ENCODE measurements around the gene CD72.

CD72 gene

DNA sequence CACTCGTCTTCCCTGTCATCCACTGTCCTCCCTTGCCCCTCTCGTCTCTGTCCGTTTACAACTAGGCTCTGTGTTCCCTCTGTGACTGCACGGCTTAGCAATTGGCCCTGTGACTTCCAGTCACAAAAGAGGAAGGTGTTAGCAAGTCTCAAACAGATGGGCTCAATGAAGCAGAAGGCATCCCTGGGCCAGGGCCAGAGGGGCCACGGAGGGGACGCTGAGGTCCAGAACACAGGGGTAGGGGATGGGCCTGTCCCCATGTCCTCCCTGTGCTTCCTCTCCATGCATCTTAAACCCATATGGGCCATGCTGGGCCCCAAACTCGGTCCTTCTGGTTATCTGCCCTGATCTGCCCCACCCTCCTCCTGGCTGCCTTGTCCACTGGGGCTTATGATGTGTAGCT, at the start of gene CD72:
Gene CD72 (minus strand): TSS at position 89 of the 403 bp plus-strand sequence. CDS start 110 bp downstream, outside the sequence.
- TF ChIP-seq FOXK2 (IDR thresholded peaks at IDR 0.05): no peak
- TF ChIP-seq BHLHE40 (IDR thresholded peaks at IDR 0.05; ENCODE audit: borderline replicate concordance): no peak
- no peak for TF ChIP-seq TARDBP (IDR thresholded peaks at IDR 0.05)
- no peak for TF ChIP-seq HDGF (IDR thresholded peaks at IDR 0.05; ENCODE audit: borderline replicate concordance)
- no peak for TF ChIP-seq L3MBTL2 (conservative IDR thresholded peaks at IDR 0.05)
- TF ChIP-seq, protein P1, sequence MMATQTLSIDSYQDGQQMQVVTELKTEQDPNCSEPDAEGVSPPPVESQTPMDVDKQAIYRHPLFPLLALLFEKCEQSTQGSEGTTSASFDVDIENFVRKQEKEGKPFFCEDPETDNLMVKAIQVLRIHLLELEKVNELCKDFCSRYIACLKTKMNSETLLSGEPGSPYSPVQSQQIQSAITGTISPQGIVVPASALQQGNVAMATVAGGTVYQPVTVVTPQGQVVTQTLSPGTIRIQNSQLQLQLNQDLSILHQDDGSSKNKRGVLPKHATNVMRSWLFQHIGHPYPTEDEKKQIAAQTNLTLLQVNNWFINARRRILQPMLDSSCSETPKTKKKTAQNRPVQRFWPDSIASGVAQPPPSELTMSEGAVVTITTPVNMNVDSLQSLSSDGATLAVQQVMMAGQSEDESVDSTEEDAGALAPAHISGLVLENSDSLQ (IDR thresholded peaks at IDR 0.05): no peak
- TF ChIP-seq FOXM1 (IDR thresholded peaks at IDR 0.05; ENCODE audit: borderline replicate concordance): no peak
- no peak for TF ChIP-seq SUZ12 (IDR thresholded peaks at IDR 0.05)
- TF ChIP-seq ELF4 (IDR thresholded peaks at IDR 0.05): no peak
- TF ChIP-seq CTBP1 (IDR thresholded peaks at IDR 0.05; ENCODE audit: borderline replicate concordance): no peak
- no peak for TF ChIP-seq ZNF384 (IDR thresholded peaks at IDR 0.05)
- no peak for TF ChIP-seq ARNT (IDR thresholded peaks at IDR 0.05)
- no peak for TF ChIP-seq FOXA1 (IDR thresholded peaks at IDR 0.05)
- TF ChIP-seq NFRKB (IDR thresholded peaks at IDR 0.05): no peak
- TF ChIP-seq SP1 (IDR thresholded peaks at IDR 0.05): no peak
- ChIA-PET CTCF (no interaction called here), POLR2A (no interaction called here)
- DNase-seq (ENCODE audit: extremely low spot score): no peak

DNA sequence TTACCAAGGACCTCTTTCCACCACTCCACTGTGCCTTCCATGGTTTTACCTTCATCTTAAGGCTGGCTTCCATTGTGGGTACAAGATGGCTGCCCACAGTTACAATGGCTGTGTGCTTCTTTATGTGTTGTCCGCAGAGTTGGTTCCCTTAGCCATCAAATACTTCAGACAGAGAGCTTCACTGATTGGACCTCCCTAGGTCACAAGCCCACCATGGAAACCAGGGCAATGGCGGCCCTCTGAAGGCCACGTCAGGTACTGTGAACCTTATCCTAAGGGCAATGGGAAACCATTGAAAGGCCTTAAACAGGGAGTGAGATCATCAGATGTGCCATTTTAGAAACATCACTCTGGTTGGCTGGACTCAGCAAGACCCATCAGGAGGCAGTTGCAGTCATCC, 49.7 kb upstream of the CD72 start:
- TF ChIP-seq HDGF (IDR thresholded peaks at IDR 0.05; ENCODE audit: borderline replicate concordance) (no peak), CTBP1 (IDR thresholded peaks at IDR 0.05; ENCODE audit: borderline replicate concordance) (no peak), ZNF384 (IDR thresholded peaks at IDR 0.05) (no peak), BHLHE40 (IDR thresholded peaks at IDR 0.05; ENCODE audit: borderline replicate concordance) (no peak), ELF4 (IDR thresholded peaks at IDR 0.05) (no peak), FOXM1 (IDR thresholded peaks at IDR 0.05; ENCODE audit: borderline replicate concordance) (no peak), LEF1 (IDR thresholded peaks at IDR 0.05; ENCODE audit: borderline replicate concordance) (no peak), SP1 (IDR thresholded peaks at IDR 0.05) (no peak)
- TF ChIP-seq, protein P1 (IDR thresholded peaks at IDR 0.05): no peak
- no peak for DNase-seq (ENCODE audit: extremely low spot score)
- CTCF ChIA-PET: no interaction called here
- POLR2A ChIA-PET: no interaction called here

DNA sequence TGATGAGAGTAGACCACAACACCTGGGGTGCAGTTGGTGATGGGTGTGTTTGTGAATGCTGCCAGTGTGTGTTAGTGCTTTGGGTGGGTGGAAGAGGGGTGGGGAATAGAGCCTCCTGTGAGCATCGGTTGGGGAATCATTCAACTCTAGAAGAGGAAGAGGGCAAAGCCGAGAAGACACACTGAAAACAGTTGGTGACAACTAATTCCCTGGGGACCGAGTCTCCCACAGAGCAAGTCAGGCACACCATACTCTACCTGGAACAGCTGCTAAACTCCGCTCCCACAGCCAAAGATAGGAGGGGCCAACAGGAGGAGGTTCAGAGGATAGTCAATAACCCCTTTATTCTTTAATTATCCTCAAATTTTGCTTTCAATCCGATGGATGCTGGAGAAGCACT, 48.3 kb upstream of the CD72 start:
- DNase-seq (ENCODE audit: extremely low spot score): no peak
- ChIA-PET POLR2A (no interaction called here), CTCF (no interaction called here)
- TF ChIP-seq L3MBTL2 (conservative IDR thresholded peaks at IDR 0.05) (no peak), FOXA1 (IDR thresholded peaks at IDR 0.05) (no peak)
- TF ChIP-seq, protein P1 (IDR thresholded peaks at IDR 0.05): no peak

GRCh38 chr9:35666045-35666444, 47.8 kb upstream of the CD72 start:
- TF ChIP-seq, protein P1 (IDR thresholded peaks at IDR 0.05): no peak
- no peak for TF ChIP-seq TARDBP (IDR thresholded peaks at IDR 0.05)
- no peak for TF ChIP-seq ELF4 (IDR thresholded peaks at IDR 0.05)
- TF ChIP-seq FOXA1 (IDR thresholded peaks at IDR 0.05): no peak
- TF ChIP-seq NFRKB (IDR thresholded peaks at IDR 0.05): no peak
- no peak for TF ChIP-seq FOXK2 (IDR thresholded peaks at IDR 0.05)
- TF ChIP-seq FOXM1 (IDR thresholded peaks at IDR 0.05; ENCODE audit: borderline replicate concordance): no peak
- TF ChIP-seq HDGF (IDR thresholded peaks at IDR 0.05; ENCODE audit: borderline replicate concordance): no peak
- no peak for TF ChIP-seq LEF1 (IDR thresholded peaks at IDR 0.05; ENCODE audit: borderline replicate concordance)
- no peak for TF ChIP-seq SUZ12 (IDR thresholded peaks at IDR 0.05)
- no peak for TF ChIP-seq BHLHE40 (IDR thresholded peaks at IDR 0.05; ENCODE audit: borderline replicate concordance)

GRCh38 chr9:35665471-35665818, 47.2 kb upstream of the CD72 start:
- DNase-seq (ENCODE audit: extremely low spot score): no peak
- TF ChIP-seq NFRKB (IDR thresholded peaks at IDR 0.05) (no peak), FOXK2 (IDR thresholded peaks at IDR 0.05) (no peak), BHLHE40 (IDR thresholded peaks at IDR 0.05; ENCODE audit: borderline replicate concordance) (no peak), FOXM1 (IDR thresholded peaks at IDR 0.05; ENCODE audit: borderline replicate concordance) (no peak), ZNF384 (IDR thresholded peaks at IDR 0.05) (no peak), HDGF (IDR thresholded peaks at IDR 0.05; ENCODE audit: borderline replicate concordance) (no peak), FOXA1 (IDR thresholded peaks at IDR 0.05) (no peak), TARDBP (IDR thresholded peaks at IDR 0.05) (no peak), CTBP1 (IDR thresholded peaks at IDR 0.05; ENCODE audit: borderline replicate concordance) (no peak), ELF4 (IDR thresholded peaks at IDR 0.05) (no peak), ARNT (IDR thresholded peaks at IDR 0.05) (no peak), L3MBTL2 (conservative IDR thresholded peaks at IDR 0.05) (no peak), SUZ12 (IDR thresholded peaks at IDR 0.05) (no peak), LEF1 (IDR thresholded peaks at IDR 0.05; ENCODE audit: borderline replicate concordance) (no peak), SP1 (IDR thresholded peaks at IDR 0.05) (no peak)
- TF ChIP-seq, protein P1 (IDR thresholded peaks at IDR 0.05): no peak
- POLR2A ChIA-PET: interaction anchor here (1.6 to 2.6 kb wide), 7 partner anchors 14 to 83 kb away, joined by 5 to 14 read pairs (median 7); partner anchors contain the start of genes GBA2, RGP1 and TPM2
- CTCF ChIA-PET: interaction anchor here (0.5 to 1.1 kb wide), 3 partner anchors 18 to 62 kb away, joined by 3 to 6 read pairs (median 4); no protein-coding TSS in a partner anchor

More at GRCh38 chr9:35666045-35666444, 47.8 kb upstream of the CD72 start:
- no peak for DNase-seq (ENCODE audit: extremely low spot score)
- POLR2A ChIA-PET: interaction anchor here (2.0 to 2.6 kb wide), 3 partner anchors 18 to 25 kb away, joined by 5 to 14 read pairs (median 7); partner anchors contain the start of gene TPM2
- CTCF ChIA-PET: no interaction called here

Data from HEK293T (cell line).